Activated CD8-positive, alpha-beta memory T cell treated with anti-CD3 and anti-CD28 coated beads, Interleukin-2, amount 50 U/mL, for 1 hour (primary cell): Measurements from ENCODE around the gene STRAP.
"Not testable (repeated sequence)": the region's sequence is repeated elsewhere in the genome, so short reads cannot be mapped to it uniquely, and the experiment has no call there.

Experiments used
- DNase-seq: peaks from one replicate; pipeline ENCODE4 v3.0.0-alpha.2; 2020; ENCODE audit errors: extremely low read depth

The STRAP gene

DNA sequence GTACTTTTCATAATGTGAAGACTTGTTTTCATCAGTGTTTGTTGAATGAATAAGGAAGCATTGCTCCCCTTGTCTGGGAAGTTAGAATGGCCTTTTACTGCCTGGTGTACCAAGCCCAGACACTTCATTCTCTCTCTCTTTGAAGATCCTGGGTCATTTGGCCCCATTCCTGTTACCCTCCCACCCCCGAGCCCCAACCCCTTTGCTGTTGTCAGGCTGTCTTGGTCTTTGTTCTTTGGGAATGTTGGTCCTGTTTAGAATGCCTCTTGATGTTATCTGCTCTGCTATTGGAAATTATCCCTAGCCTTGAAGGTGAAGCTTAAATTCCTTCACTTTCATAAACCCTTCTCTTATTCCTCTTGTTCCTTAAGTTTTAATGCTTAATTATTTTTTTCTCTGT, 42.8 kb downstream of the STRAP start:
- DNase-seq = no peak

DNA sequence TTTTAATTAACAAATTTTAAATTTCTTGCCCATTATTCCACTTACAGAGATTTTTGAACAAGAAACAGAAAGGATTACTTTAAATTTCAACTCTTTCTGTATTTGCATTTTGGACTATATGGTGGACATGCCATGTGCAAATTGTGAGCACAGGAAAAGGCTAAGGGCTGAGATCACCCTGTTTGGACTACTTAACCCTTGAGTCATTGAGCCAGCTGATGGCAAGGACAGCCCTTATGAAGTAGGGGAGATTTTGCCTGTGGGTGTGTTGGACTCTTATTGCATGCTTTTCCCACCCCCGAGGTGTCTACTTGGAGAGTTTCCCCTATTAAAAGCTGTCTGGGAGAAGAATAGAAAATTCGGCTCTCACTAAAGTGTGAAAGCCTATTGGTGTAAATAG, 46.2 kb downstream of the STRAP start:
- DNase-seq = no peak

DNA sequence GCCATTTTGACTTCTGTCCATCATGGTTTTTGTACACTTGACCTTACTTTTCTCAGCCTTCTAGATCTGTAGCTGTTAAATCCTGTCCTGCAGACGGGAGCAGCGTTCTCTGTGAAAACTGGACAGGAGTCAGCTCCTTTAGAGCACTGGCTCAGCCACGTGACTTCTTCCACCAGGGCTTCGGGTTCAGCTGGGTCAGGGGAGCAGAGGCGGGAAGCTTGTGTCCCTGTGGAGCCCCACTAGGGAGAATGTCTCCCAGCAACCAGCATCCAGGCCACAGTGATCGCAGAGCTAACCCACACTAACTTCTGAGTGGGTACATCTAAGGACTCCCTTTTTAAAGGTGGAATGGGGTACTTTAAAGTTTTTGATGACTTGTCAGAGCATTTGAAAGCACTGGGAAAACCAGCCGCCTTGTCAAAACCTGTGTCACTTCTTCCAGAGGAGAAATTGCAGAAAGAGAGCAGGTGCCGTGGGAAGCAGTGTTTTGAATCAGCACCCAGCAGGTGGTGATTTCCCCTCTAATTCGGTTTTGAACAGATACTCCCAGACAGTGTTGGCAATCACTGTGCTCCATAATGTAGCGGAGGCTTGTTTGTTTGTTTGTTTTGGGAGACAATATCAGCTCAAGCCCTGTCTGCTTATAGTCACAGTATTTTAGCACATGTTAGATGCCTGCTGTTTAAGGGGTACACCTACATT, 46.8 kb downstream of the STRAP start:
- no peak for DNase-seq

DNA sequence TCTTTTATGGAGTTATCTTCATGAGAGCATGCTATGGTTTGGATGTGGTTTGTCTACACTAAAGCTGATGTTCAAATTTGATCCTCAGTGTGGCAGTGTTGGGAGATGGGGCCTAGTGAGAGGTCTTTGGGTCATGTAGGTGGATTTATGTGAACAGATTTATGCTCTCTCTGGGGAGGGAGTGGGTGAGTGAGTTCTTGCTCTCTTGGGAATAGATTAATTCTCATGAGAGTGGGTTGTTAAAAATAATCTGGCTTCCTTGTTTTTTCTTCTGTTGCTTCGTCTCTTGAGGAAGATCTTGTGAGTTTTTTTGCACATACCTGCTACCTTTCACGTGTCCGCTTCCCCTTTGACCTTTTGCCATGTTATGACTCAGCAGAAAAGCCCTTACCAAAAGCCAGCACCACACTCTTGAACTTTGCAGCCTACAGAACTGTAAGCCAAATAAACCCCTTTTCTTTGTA, 49.4 kb downstream of the STRAP start:
- no peak for DNase-seq

DNA sequence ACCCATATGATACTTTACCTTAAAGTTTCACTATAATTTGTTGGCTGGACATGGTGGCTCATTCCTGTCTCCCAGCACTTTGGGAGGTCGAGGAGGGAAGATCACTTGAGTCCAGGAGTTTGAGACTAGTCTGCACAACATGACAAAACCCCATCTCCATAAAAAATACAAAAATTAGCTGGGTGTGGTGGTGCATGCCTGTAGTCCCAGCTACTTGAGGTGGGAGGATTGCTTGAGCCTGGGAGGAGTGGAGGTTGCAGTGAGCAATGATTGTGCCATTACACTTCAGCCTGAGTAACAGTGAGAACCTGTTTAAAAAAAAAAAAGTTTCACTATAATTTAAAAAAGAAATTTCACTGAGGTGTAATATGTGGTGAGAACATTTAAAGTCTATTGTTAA, 50.1 kb downstream of the STRAP start:
- no peak for DNase-seq

DNA sequence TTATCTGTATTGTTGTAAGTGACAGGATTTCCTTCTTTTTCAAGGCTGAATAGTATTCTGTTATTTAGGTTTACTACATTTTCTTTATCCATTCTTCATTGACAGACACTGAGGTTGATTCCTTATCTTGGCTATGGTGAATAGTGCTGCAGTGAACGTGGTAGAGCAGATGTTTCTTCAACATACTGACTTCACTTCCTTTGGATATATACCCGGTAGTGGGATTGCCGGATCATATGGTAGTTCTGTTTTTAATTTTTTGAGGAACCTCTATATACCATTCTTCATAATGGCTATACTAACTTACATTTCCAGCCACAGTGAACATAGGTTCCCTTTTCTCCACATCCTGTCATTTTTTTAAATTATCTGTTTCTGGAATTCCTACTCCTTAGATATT, 50.8 kb downstream of the STRAP start:
- no peak for DNase-seq

DNA sequence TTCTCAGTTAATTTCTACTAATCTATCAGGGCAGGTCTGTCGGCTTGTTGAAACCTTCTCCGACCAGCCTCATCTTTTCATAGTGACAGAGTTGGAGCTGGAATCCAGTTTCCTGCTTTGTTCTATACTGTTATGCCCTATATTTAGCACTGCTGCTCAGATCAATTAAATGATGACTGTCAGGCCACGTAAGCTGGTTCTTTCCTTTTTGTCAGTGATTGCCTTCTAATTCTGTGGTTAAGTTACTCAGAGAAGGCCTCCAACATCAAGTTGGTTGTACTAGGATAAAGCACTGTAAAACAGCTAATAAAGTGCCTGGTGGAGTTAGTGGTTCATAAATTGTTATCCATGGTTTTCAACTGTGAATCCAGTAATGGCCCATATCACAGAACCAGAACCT, 51.6 kb downstream of the STRAP start:
- no peak for DNase-seq

DNA sequence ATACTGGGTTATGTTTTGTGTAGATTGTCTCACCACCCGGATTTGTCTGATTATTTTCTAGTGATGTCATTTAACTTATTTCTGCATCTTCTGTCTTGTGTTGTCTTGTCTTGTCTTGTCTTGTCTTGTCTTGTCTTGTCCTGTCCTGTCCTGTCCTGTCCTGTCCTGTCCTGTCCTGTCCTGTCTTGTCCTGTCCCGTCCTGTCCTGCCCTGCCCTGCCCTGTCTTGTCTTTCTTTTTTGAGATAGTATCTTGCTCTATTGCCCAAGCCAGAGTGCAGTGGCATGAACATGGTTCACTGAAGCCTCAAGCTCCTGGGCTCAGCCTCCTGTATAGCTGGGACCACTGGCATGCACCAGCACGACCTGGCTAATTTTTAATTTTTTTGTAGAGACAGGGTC, 54.6 kb downstream of the STRAP start:
- DNase-seq = no peak

DNA sequence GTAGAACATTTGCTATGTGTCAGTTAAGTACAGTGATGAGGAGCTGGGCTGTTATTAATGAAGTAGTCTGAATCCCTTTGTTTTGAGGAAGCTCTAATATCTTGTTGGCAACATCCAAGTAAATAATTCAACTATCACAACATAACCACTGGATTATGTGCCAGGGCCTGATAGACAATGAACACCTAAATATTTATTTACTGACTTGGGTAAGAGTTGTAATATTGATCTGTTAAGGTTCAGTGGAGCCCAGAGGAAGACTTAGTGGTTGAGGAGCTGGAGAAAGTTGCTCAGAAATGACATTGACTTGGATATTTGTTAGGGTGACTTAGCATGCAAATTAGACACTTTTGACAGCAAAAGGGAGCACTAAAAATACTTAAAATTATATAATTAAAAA, 55.7 kb downstream of the STRAP start:
- no peak for DNase-seq

DNA sequence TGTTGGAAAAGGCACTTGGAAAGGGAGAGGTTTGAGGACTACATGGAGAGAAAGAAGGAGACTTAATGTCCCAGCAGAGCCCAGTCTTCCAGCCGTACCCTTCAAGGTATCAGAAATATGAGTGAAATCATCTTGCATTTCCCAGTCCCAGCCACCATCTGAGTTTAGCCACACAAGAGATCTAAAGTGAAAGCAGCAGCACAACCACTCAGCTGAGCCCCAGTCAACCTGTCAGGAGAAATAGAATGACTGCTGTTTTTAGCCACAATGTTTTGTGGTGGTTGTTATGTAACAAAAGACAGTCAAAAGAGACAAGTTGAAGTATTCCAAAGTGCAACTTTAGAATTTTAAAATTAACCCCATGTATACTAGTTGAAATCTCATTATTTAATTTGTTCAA, 56.9 kb downstream of the STRAP start:
- no peak for DNase-seq

DNA sequence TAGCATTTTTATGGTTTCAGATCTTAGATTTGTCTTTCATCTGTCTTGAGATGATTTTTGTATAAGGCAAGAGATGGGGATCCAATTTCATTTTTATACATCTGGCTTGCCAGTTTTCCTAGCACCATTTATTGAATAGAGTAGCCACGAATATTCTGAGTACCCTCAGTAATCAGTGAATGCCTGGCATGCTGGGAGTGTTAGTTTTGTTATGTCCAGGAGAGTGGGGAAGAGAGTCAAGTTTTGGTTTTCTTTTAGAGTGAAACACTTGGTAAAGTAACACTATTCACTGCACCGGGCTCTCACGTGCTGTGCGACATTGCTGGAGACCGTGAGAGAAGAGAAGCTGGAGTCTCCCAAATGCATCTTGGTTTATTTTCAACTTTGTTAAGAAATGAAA, 60.3 kb downstream of the STRAP start:
- DNase-seq = no peak

DNA sequence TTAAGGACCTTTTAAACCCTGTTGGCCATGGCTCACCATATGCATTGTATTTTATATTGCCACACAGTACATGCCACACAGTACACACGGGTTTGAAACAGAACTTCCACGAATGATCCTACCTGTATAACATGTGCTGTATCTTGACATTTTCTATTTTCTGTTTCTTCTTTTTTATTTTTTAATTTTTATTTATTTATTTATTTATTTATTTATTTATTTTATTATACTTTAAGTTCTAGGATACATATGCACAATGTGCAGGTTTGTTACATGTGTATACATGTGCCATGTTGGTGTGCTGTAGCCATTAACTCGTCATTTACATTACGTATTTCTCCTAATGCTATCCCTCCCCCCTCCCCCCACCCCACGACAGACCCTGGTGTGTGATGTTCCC, 61.3 kb downstream of the STRAP start:
- not testable (repeated sequence) for DNase-seq

DNA sequence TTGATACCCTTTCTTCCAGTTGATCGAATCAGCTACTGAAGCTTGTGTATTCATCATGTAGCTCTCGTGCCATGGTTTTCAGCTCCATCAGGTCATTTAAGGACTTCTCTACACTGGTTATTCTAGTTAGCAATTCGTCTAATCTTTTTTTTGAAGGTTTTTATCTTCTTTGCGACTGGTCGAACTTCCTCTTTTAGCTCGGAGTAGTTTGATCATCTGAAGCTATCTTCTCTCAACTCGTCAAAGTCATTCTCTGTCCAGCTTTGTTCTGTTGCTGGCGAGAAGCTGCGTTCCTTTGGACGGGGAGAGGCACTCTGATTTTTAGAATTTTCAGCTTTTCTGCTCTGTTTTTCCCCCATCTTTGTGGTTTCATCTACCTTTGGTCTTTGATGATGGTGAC, 66.3 kb downstream of the STRAP start:
- DNase-seq = not testable (repeated sequence)
